Prostate gland (tissue), 2 donors: ENCODE data around the gene CCR2.

Source experiments
- POLR2A ChIP-seq: fragments of 450-650 bp; IDR thresholded peaks from one replicate; pipeline ENCODE4 v1.6.1; 2016; ENCODE audit warnings: antibody characterized with exemption, mild to moderate bottlenecking
- TF ChIP-seq, protein P1 (sequence below), 4 experiments: fragments of 200-600 bp in 2 of 4; fragments of 450-650 bp in 2 of 4; sonication (generic) in 2 of 4; IDR thresholded peaks; 1 replicate in 3 of 4; 2 replicates in 1 of 4; pipeline ENCODE4 v1.5.1; 2016 to 2019; ENCODE audit warnings: antibody characterized with exemption in 4 of 4, mild to moderate bottlenecking in 2 of 4, moderate library complexity in 2 of 4

GRCh38 chr3:46338840-46339239 is 15.1 kb upstream of the CCR2 start:
- TF ChIP-seq, protein P1, sequence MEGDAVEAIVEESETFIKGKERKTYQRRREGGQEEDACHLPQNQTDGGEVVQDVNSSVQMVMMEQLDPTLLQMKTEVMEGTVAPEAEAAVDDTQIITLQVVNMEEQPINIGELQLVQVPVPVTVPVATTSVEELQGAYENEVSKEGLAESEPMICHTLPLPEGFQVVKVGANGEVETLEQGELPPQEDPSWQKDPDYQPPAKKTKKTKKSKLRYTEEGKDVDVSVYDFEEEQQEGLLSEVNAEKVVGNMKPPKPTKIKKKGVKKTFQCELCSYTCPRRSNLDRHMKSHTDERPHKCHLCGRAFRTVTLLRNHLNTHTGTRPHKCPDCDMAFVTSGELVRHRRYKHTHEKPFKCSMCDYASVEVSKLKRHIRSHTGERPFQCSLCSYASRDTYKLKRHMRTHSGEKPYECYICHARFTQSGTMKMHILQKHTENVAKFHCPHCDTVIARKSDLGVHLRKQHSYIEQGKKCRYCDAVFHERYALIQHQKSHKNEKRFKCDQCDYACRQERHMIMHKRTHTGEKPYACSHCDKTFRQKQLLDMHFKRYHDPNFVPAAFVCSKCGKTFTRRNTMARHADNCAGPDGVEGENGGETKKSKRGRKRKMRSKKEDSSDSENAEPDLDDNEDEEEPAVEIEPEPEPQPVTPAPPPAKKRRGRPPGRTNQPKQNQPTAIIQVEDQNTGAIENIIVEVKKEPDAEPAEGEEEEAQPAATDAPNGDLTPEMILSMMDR (IDR thresholded peaks at IDR 0.05), result no peak
- no peak for TF ChIP-seq POLR2A
